Measurements from ENCODE around the gene GPR137B.
"Not testable (repeated sequence)": the region's sequence is repeated elsewhere in the genome, so short reads cannot be mapped to it uniquely, and the experiment has no call there.

The GPR137B gene

DNA sequence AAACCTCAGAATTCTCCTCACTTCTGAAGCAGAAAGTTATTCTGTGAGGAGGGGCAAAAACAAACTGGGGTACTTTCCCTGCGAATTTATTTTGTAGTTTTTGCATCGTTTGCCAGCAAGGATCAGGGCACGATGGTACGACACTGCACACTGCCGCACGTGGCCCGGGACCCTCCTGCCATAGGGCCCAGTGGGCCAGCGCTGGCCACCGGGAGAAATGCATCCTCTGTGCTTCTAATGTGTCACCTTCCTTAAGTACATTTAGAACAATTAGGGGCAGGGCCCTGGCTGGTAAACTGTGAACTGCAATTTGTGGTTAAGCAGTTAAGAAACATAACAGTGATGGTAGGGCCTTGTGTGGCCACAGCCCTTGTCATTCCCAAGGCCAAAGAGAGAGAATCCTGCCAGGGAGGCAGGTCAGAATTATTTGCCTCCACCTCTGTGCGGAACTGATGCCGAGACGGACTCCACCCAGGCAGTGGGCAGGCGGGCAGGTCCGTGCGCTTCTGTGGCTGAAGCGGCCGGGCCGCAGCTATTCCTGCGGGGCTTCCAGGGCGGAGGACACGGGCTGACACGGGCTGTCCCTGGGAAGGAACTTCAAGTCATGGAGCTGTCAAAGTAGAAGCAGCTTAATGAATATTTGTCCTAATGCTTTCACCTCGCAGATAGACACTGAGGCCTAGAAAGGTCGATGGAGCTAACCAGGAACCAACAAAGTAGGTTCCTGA, 12.5 kb downstream of the GPR137B start:
- in situ Hi-C loops (cut with MboI; ENCODE audit: low sequenced_read_pairs, unreplicated experiment) = no loop called here
- TF ChIP-seq, protein P1, sequence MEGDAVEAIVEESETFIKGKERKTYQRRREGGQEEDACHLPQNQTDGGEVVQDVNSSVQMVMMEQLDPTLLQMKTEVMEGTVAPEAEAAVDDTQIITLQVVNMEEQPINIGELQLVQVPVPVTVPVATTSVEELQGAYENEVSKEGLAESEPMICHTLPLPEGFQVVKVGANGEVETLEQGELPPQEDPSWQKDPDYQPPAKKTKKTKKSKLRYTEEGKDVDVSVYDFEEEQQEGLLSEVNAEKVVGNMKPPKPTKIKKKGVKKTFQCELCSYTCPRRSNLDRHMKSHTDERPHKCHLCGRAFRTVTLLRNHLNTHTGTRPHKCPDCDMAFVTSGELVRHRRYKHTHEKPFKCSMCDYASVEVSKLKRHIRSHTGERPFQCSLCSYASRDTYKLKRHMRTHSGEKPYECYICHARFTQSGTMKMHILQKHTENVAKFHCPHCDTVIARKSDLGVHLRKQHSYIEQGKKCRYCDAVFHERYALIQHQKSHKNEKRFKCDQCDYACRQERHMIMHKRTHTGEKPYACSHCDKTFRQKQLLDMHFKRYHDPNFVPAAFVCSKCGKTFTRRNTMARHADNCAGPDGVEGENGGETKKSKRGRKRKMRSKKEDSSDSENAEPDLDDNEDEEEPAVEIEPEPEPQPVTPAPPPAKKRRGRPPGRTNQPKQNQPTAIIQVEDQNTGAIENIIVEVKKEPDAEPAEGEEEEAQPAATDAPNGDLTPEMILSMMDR (IDR thresholded peaks at IDR 0.05; ENCODE audit: borderline replicate concordance, control extremely low read depth, extremely low read depth, insufficient read depth, missing control alignments) = no peak
- no peak for DNase-seq (ENCODE audit: low spot score)

DNA sequence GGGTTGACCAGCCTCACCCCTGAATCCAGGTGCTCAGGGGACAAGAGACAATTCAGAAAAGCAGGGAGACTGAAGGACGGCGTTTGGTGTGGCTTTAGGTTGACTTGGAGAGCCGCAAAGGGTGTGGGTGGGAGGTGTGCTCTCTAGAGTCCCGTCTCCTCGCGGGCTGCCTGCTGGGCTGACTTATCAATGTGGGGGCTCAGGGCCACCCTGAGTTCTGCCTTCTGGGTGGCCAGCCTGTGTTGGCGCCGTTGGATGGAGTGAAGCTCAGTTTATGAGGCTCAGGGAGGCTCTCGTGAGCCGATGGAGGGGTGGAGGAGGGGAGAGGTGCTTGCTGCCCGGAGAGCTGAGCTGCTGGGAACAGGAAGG, 13.0 kb downstream of the GPR137B start:
- DNase-seq (ENCODE audit: low spot score) = no peak
- in situ Hi-C loops (cut with MboI; ENCODE audit: low sequenced_read_pairs, unreplicated experiment) = no loop called here
- TF ChIP-seq, protein P1 (IDR thresholded peaks at IDR 0.05; ENCODE audit: borderline replicate concordance, control extremely low read depth, extremely low read depth, insufficient read depth, missing control alignments) = no peak

DNA sequence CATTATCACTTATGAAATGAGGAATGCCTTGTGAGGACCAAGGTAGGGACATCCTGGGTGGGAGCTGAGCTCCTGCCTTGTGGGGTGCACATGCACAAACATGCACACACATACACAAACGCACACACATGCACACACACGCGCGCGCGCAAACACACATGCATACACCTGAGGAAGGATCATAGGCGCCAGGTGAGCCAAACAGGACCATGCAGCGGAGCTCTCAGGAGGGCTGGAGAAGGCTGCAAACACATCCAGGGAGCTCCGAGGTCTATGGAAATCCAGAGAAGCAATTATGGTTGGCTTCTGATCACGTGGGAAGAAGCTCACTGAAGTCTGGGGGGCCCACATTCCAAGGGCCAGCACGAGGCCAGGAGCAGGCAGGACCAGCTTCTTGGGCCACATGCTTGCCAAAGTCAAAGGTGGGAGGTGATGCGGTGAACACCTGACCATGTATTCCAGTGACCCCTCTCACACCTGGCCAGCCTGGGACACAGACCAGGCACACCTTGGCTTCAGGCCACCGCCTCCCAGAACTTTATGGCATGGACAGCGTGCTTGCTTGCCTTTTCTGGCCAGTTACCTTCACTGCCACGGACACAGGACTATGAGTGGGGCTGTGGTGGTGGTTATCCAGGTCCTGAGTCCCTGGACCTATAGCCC, 13.6 kb downstream of the GPR137B start:
- DNase-seq (ENCODE audit: low spot score) = no peak
- in situ Hi-C loops (cut with MboI; ENCODE audit: low sequenced_read_pairs, unreplicated experiment) = no loop called here

DNA sequence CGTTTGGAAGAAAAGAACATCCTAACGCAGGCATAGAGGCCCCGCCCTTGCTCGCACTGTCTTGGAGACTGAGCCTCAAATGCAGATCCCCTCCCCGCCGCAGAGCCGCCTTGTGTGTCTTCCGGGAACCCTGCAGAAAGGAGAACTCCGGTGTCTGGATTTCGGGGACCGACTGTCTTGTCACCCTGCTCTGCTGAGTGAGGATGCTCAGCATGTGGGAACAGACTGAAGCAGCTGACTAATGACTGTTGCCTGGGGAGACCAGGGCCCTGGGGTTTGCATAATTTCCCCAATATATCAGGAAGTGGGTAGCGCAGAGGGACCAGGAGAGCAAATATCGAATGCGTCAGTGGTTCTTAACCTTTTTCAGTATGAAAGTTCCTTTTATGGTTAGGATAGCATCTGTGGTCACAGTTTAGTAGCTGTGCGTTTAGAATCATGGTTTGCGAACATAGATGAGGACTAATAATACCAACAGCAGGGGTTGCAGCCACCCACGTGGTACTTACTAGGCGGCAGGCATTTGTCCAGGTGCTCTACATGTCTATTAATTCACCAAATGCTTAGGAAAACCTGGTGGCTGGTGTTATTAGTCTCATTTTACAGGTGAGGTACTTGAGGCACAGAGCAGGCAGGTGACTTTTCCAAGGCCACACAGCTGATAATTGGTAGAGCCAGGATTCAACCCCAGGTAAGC, 14.3 kb downstream of the GPR137B start:
- in situ Hi-C loops (cut with MboI; ENCODE audit: low sequenced_read_pairs, unreplicated experiment) = no loop called here

More for the DNA sequence above, 13.6 kb downstream of the GPR137B start:
- TF ChIP-seq, protein P1 (IDR thresholded peaks at IDR 0.05; ENCODE audit: borderline replicate concordance, control extremely low read depth, extremely low read depth, insufficient read depth, missing control alignments) = no peak

DNA sequence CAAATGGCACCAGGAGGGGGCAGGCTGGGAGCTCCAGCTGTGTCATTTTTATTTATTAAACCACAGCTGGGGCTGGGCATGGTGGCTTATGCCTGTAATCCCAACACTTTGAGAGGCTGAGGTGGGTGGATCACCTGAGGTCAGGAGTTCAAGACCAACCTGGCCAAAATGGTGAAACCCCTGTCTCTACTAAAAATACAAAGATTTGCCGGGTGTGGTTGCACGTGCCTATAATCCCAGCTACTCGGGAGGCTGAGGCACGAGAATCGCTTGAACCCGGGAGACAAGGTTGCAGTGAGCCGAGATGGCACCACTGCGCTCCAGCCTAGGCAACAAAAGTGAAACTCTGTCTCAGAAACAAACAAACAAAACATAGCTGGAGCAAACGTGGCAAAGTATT, 15.7 kb downstream of the GPR137B start:
- in situ Hi-C loops (cut with MboI; ENCODE audit: low sequenced_read_pairs, unreplicated experiment); DNase-seq (ENCODE audit: low spot score): not testable (repeated sequence)

More for the DNA sequence above, 14.3 kb downstream of the GPR137B start:
- TF ChIP-seq, protein P1 (IDR thresholded peaks at IDR 0.05; ENCODE audit: borderline replicate concordance, control extremely low read depth, extremely low read depth, insufficient read depth, missing control alignments) = no peak
- peak; percentile 92 for DNase-seq (ENCODE audit: low spot score)

DNA sequence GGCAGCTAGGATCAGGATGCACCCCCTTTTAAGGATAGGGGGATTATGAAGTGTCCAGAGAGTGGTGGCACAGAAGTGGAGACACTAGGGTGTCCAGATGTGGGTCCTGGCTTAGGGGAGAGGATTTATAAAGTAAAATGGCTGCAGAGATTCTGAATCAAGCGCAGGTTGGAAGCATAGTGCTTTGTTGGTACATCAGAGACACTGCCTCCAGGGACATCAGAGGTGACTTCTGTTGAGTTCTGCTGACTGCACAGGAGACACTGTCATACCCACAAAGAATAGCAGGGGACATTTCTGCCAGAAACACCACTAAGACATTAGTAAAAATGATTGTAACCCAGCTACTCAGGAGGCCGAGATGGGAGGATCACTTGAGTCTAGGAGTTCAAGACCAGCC, 16.4 kb downstream of the GPR137B start:
- TF ChIP-seq, protein P1 (IDR thresholded peaks at IDR 0.05; ENCODE audit: borderline replicate concordance, control extremely low read depth, extremely low read depth, insufficient read depth, missing control alignments) = no peak
- in situ Hi-C loops (cut with MboI; ENCODE audit: low sequenced_read_pairs, unreplicated experiment) = no loop called here
- no peak for DNase-seq (ENCODE audit: low spot score)

All from GM13976 (cell line).